Jurkat, Clone E6-1 (cell line): ENCODE data around the gene CAPZA1.

Experiments used
- DNase-seq: peaks from one replicate; pipeline ENCODE4 v3.0.0-alpha.2; 2011; ENCODE audit warnings: low read depth, low spot score
- H3K4me3 ChIP-seq: 2 replicates; pipeline ENCODE4 v1.5.1; 2011; ENCODE audit warnings: mild to moderate bottlenecking, low read length, control low read depth, moderate library complexity

Gene CAPZA1

GRCh38 chr1:112674440-112674985 lies 54.9 kb downstream of the CAPZA1 start, which contains the start of gene MOV10:
Gene MOV10 (plus strand): TSS chr1:112674659. CDS start chr1:112674913, 254 bp downstream.
- peak within 1 kb of the TSS; percentile 81 for H3K4me3 ChIP-seq
- DNase-seq: peak; percentile 72

GRCh38 chr1:112674986-112675727 lies 55.5 kb downstream of the CAPZA1 start:
- peak; percentile 20 for DNase-seq
- H3K4me3 ChIP-seq: peak overlapping the region; percentile 81

- peak overlapping the region; percentile 81 for H3K4me3 ChIP-seq
- DNase-seq: peak; percentile 41
Observed at GRCh38 chr1:112675728-112676381, 56.2 kb downstream of the CAPZA1 start.

- DNase-seq: no peak
- no peak overlapping the region for H3K4me3 ChIP-seq
Observed at GRCh38 chr1:112676543-112676942, 56.9 kb downstream of the CAPZA1 start.

- H3K4me3 ChIP-seq: no peak overlapping the region
- no peak for DNase-seq
Observed at GRCh38 chr1:112677501-112677900, 57.9 kb downstream of the CAPZA1 start.

- DNase-seq: no peak
- H3K4me3 ChIP-seq: no peak overlapping the region
Observed at GRCh38 chr1:112678605-112679004, 59.0 kb downstream of the CAPZA1 start.

- no peak overlapping the region for H3K4me3 ChIP-seq
- DNase-seq: no peak
Observed at GRCh38 chr1:112685913-112686312, 66.3 kb downstream of the CAPZA1 start.

GRCh38 chr1:112686417-112686816 lies 66.8 kb downstream of the CAPZA1 start:
- no peak overlapping the region for H3K4me3 ChIP-seq
- no peak for DNase-seq

- no peak overlapping the region for H3K4me3 ChIP-seq
- no peak for DNase-seq
Observed at GRCh38 chr1:112686835-112687234, 67.2 kb downstream of the CAPZA1 start.

- no peak overlapping the region for H3K4me3 ChIP-seq
- no peak for DNase-seq
Observed at GRCh38 chr1:112687361-112687760, 67.7 kb downstream of the CAPZA1 start.

- H3K4me3 ChIP-seq: no peak overlapping the region
- no peak for DNase-seq
Observed at GRCh38 chr1:112687785-112688496, 68.3 kb downstream of the CAPZA1 start.

- DNase-seq: no peak
Observed at GRCh38 chr1:112688781-112689193, 69.2 kb downstream of the CAPZA1 start.

GRCh38 chr1:112689196-112689841 lies 69.7 kb downstream of the CAPZA1 start:
- no peak for DNase-seq

More at GRCh38 chr1:112688781-112689193, 69.2 kb downstream of the CAPZA1 start:
- no peak overlapping the region for H3K4me3 ChIP-seq

GRCh38 chr1:112689842-112690237 lies 70.2 kb downstream of the CAPZA1 start:
- H3K4me3 ChIP-seq: no peak overlapping the region
- DNase-seq: no peak

More at GRCh38 chr1:112689196-112689841, 69.7 kb downstream of the CAPZA1 start:
- H3K4me3 ChIP-seq: no peak overlapping the region

GRCh38 chr1:112692681-112693080 lies 73.0 kb downstream of the CAPZA1 start:
- no peak overlapping the region for H3K4me3 ChIP-seq
- DNase-seq: no peak

- DNase-seq: no peak
- H3K4me3 ChIP-seq: no peak overlapping the region
Observed at GRCh38 chr1:112693821-112694220, 74.2 kb downstream of the CAPZA1 start.

- DNase-seq: no peak
- no peak overlapping the region for H3K4me3 ChIP-seq
Observed at GRCh38 chr1:112694363-112694929, 74.8 kb downstream of the CAPZA1 start.

GRCh38 chr1:112695276-112695675 lies 75.6 kb downstream of the CAPZA1 start:
- no peak overlapping the region for H3K4me3 ChIP-seq
- DNase-seq: no peak
